Panc1 (cell line): ENCODE results near the gene JMJD1C. TPM values are rescaled to one million over a fixed set of nuclear protein-coding genes. Genes with fewer than 3 reads are reported as not detected.

Source experiments
- ATAC-seq: fragments of 200-7000 bp; cut with Tn5 transposase; 2 replicates; pipeline ENCODE4 v1.9.1; 2020; ENCODE audit warnings: mild to moderate bottlenecking, moderate library complexity
- BruUV-seq: library from RNA; stranded (reverse); fragments of 400-500 nt; replicated peaks from 2 replicates; lab custom pipeline; 2021; lab: Mats Ljungman, UMichigan
- CTCF ChIA-PET: fragments of 300-600 bp; sonication (Branson Sonifier 250); formaldehyde crosslinking; loops from one replicate; lab custom pipeline; 2022; ENCODE audit warnings: antibody characterized with exemption; lab: Charles Lee
- POLR2A ChIA-PET: fragments of 300-600 bp; sonication (Branson Sonifier 250); formaldehyde crosslinking; loops from one replicate; lab custom pipeline; 2022; ENCODE audit warnings: antibody characterized with exemption; lab: Charles Lee
- DNase-seq: peaks from one replicate; pipeline ENCODE4 v3.0.0-alpha.2; 2010; ENCODE audit warnings: low read depth, low spot score
- H3K27ac ChIP-seq: 2 replicates; pipeline ENCODE4 v1.5.1; 2011; ENCODE audit warnings: mild to moderate bottlenecking, low read length, inconsistent platforms
- H3K27me3 ChIP-seq: fragments of 200-500 bp; sonication (Bioruptor generic); 2 replicates; pipeline ENCODE4 v1.6.0; 2014; ENCODE audit warnings: low read length, inconsistent platforms; ENCODE audit not compliant: control insufficient read depth, insufficient read depth
- H3K36me3 ChIP-seq: fragments of 200-500 bp; sonication (Bioruptor generic); 2 replicates; pipeline ENCODE4 v1.5.1; 2014; ENCODE audit warnings: inconsistent platforms, mild to moderate bottlenecking, low read length, moderate library complexity; ENCODE audit not compliant: control insufficient read depth, insufficient read depth
- H3K4me1 ChIP-seq: 2 replicates; pipeline ENCODE4 v1.5.1; 2011; ENCODE audit warnings: inconsistent platforms, mild to moderate bottlenecking, low read length, moderate library complexity; ENCODE audit not compliant: control insufficient read depth, insufficient read depth
- H3K4me3 ChIP-seq, 2 experiments: 2 replicates each; pipeline ENCODE4 v1.5.1; 2011 to 2012; ENCODE audit warnings: low read depth in 2 of 2, low read length in 2 of 2, mild to moderate bottlenecking in 2 of 2, inconsistent platforms in 1 of 2, moderate library complexity in 1 of 2
- H3K9me3 ChIP-seq: fragments of 200-500 bp; sonication (Bioruptor generic); 2 replicates; pipeline ENCODE4 v1.5.1; 2014; ENCODE audit warnings: low read depth, mild to moderate bottlenecking, inconsistent platforms, low read length, moderate library complexity; ENCODE audit not compliant: control insufficient read depth, insufficient read depth
- CTCF ChIP-seq: fragments of 450-650 bp; IDR thresholded peaks from 2 replicates; pipeline ENCODE4 v1.5.1; 2017; ENCODE audit warnings: mild to moderate bottlenecking
- POLR2AphosphoS5 ChIP-seq: IDR thresholded peaks from 2 replicates; pipeline ENCODE4 v1.6.1; 2012; ENCODE audit warnings: mild to moderate bottlenecking, low read depth, low read length, moderate library complexity
- SIN3A ChIP-seq: IDR thresholded peaks from 2 replicates; pipeline ENCODE4 v1.6.1; 2012; ENCODE audit warnings: low read depth, mild to moderate bottlenecking, low read length, moderate library complexity, borderline replicate concordance; ENCODE audit not compliant: insufficient read depth
- TCF7L2 ChIP-seq: IDR thresholded peaks from 2 replicates; pipeline ENCODE4 v1.6.1; 2011; ENCODE audit warnings: mild to moderate bottlenecking, low read depth, low read length, inconsistent platforms
- in situ Hi-C: cut with HindIII; loops from 2 replicates; pipeline ENCODE4 v1.10.0; 2016; ENCODE audit warnings: low sequenced_read_pairs, low pct_unique_long_range_greater_than_20kb
- intact Hi-C: fragments of 100-400 bp; cut with micrococcal nuclease; formaldehyde crosslinking; loops from one replicate; pipeline ENCODE4 v1.10.0; 2022; ENCODE audit not compliant: unreplicated experiment
- total RNA-seq: library from RNA; stranded (reverse); gene quantifications from one replicate; pipeline ENCODE4 v1.2.1, GENCODE V29; 2021; ENCODE audit not compliant: unreplicated experiment
- TF ChIP-seq, protein P1 (sequence below), 2 experiments: IDR thresholded peaks; 2 replicates each; pipeline ENCODE4 v1.6.1; 2011 to 2012; ENCODE audit warnings: low read depth in 2 of 2, control low read depth in 1 of 2, low read length in 1 of 2, mild to moderate bottlenecking in 1 of 2, moderate library complexity in 1 of 2; ENCODE audit not compliant: insufficient read depth in 1 of 2

The JMJD1C gene
- total RNA-seq, 1 experiment from 2014 or later, result 88.3 TPM

DNA sequence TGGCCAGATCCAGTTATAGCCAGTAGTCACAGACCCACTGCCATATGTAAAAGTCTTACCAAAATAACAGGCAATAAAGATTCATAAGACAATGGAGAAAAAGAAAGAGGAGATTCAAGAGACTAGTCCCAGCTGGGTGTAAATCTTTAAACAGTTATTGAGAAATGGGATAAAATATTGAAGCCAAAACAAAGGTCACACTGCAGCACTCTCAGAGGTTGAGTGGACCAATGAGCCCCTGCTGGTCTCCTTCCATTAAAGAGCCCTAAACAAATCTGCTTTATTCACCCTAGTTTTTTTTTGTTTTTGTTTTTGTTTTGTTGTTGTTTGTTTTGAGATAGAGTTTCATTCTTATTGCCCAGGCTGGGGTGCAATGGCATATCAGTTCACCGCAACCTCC, 98.8 kb downstream of the JMJD1C start:
- Histone ChIP-seq H3K27me3 (no peaks in the 10 kb centered on the region), H3K36me3 (no peaks in the 10 kb centered on the region), H3K9me3 (no peaks in the 10 kb centered on the region), H3K27ac (no peak overlapping the region), H3K4me3 (no peak overlapping the region), H3K4me1 (no peaks in the 10 kb centered on the region)
- CTCF ChIA-PET, result no interaction called here
- DNase-seq (no peak), ATAC-seq (no peak)
- TF ChIP-seq CTCF, result no peak
- TF ChIP-seq, protein P1, sequence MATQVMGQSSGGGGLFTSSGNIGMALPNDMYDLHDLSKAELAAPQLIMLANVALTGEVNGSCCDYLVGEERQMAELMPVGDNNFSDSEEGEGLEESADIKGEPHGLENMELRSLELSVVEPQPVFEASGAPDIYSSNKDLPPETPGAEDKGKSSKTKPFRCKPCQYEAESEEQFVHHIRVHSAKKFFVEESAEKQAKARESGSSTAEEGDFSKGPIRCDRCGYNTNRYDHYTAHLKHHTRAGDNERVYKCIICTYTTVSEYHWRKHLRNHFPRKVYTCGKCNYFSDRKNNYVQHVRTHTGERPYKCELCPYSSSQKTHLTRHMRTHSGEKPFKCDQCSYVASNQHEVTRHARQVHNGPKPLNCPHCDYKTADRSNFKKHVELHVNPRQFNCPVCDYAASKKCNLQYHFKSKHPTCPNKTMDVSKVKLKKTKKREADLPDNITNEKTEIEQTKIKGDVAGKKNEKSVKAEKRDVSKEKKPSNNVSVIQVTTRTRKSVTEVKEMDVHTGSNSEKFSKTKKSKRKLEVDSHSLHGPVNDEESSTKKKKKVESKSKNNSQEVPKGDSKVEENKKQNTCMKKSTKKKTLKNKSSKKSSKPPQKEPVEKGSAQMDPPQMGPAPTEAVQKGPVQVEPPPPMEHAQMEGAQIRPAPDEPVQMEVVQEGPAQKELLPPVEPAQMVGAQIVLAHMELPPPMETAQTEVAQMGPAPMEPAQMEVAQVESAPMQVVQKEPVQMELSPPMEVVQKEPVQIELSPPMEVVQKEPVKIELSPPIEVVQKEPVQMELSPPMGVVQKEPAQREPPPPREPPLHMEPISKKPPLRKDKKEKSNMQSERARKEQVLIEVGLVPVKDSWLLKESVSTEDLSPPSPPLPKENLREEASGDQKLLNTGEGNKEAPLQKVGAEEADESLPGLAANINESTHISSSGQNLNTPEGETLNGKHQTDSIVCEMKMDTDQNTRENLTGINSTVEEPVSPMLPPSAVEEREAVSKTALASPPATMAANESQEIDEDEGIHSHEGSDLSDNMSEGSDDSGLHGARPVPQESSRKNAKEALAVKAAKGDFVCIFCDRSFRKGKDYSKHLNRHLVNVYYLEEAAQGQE (IDR thresholded peaks at IDR 0.05; ENCODE audit: insufficient read depth in 1 of 2, low read depth in 2 of 2, low read length in 1 of 2), result no peak
- TF ChIP-seq POLR2AphosphoS5, result no peak
- no peak for TF ChIP-seq TCF7L2
- no peak for TF ChIP-seq SIN3A
- intact Hi-C loops, result no loop called here
- in situ Hi-C loops, result no loop called here
- POLR2A ChIA-PET, result no interaction called here
- no TSS peak for BruUV-seq

- Histone ChIP-seq H3K4me1 (no peaks in the 10 kb centered on the region), H3K27ac (no peak overlapping the region), H3K27me3 (no peaks in the 10 kb centered on the region), H3K9me3 (no peaks in the 10 kb centered on the region), H3K36me3 (no peaks in the 10 kb centered on the region), H3K4me3 (no peak overlapping the region)
- DNase-seq (no peak), ATAC-seq (no peak)
- intact Hi-C loops, result no loop called here
- ChIA-PET POLR2A (no interaction called here), CTCF (no interaction called here)
- TF ChIP-seq TCF7L2 (no peak), POLR2AphosphoS5 (no peak), CTCF (no peak)
- BruUV-seq, result no TSS peak
- in situ Hi-C loops, result no loop called here
Measured at GRCh38 chr10:63365976-63366765, 99.6 kb downstream of the JMJD1C start.
